ES-I3 (cell line): Measurements from ENCODE around the gene SLC22A17.

ENCODE experiments used
- H3K36me3 ChIP-seq: 2 replicates; pipeline ENCODE4 v1.6.1; 2013; ENCODE audit warnings: mild to moderate bottlenecking, low read length, control low read depth, moderate library complexity; ENCODE audit not compliant: insufficient read depth
- H3K4me1 ChIP-seq: 2 replicates; pipeline ENCODE4 v1.6.1; 2013; ENCODE audit warnings: mild to moderate bottlenecking, control low read depth, low read length; ENCODE audit not compliant: insufficient read depth
- H3K9ac ChIP-seq: 2 replicates; pipeline ENCODE4 v1.6.1; 2013; ENCODE audit warnings: low read depth, mild to moderate bottlenecking, low read length, moderate library complexity
- H3K9me3 ChIP-seq: 2 replicates; pipeline ENCODE4 v1.6.1; 2013; ENCODE audit warnings: mild to moderate bottlenecking, low read length, moderate library complexity; ENCODE audit not compliant: control insufficient read depth, insufficient read depth

SLC22A17 gene

GRCh38 chr14:23302290-23303225, 50.1 kb downstream of the SLC22A17 start, which contains the start of gene PPP1R3E:
Gene PPP1R3E, minus strand, starts transcription at chr14:23302859. Its CDS starts 283 bp downstream, at chr14:23302576.
- no peaks in the 10 kb centered on the region; the same call in 1 of the 2 replicates for H3K4me1 ChIP-seq
- H3K9me3 ChIP-seq = no peaks in the 10 kb centered on the region
- H3K9ac ChIP-seq = peak within 1 kb of the TSS; percentile 74; the same call in 1 of the 2 replicates
- no peaks in the 10 kb centered on the region for H3K36me3 ChIP-seq

DNA sequence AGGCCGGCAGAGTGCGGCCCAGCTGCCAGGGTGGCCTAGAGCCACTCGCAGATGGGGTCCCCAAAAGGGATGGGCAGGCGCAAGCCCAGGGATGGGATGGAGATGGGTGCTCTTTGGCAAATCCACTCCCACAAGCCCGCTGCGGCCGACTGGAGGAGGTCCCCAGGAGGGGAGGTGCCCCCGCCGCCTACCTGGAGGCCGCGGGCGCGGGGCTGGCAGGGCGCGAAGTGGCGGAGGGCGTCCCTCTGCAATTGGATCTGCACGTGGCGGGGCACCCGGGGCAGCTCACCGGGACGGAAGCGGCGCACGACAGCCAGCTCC, 50.8 kb downstream of the SLC22A17 start:
- Histone ChIP-seq H3K4me1 (no peaks in the 10 kb centered on the region; the same call in 1 of the 2 replicates), H3K9me3 (no peaks in the 10 kb centered on the region), H3K9ac (peak overlapping the region; percentile 74; the same call in 1 of the 2 replicates), H3K36me3 (no peaks in the 10 kb centered on the region)

- no peaks in the 10 kb centered on the region for H3K36me3 ChIP-seq
- no peaks in the 10 kb centered on the region; the same call in 1 of the 2 replicates for H3K4me1 ChIP-seq
- H3K9me3 ChIP-seq = no peaks in the 10 kb centered on the region
- peak overlapping the region; percentile 74 for H3K9ac ChIP-seq
Measured at GRCh38 chr14:23301288-23301968, 51.3 kb downstream of the SLC22A17 start.

GRCh38 chr14:23300687-23301223, 51.9 kb downstream of the SLC22A17 start:
- Histone ChIP-seq H3K9me3 (no peaks in the 10 kb centered on the region), H3K4me1 (no peaks in the 10 kb centered on the region; the same call in 1 of the 2 replicates), H3K36me3 (no peaks in the 10 kb centered on the region), H3K9ac (peak overlapping the region; percentile 47)

DNA sequence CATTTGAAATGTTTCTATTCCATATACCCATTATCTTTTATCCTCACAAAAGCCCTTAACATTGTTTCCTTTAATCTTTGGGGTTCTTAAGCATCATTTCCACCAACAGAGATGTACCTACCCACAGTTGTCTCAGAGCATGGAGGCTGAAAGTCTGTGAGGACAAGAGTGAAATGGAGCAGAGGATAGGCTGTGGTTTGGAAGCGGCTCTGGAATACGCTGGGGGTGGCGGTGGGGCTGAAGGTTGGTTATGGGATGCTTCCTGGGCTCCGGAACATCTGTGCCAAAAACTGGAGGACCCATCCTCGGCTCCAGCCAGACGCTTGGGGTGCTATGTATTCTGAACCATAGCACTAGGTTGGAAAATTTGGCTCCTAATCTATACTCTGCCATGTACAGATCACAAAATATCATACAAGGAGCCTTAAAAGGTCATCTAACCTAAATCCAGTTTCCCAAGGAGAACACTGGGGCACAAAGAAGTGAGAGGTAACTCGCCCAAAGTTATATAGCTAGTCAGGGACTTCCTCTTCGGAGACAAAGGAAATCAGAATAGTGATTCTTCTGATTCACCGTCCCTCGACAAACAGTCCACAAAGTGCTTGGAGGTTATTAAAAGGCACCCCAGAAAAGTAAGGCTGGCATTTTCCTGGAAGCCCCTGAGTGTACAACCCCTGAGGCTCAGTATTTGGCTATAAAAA, 52.6 kb downstream of the SLC22A17 start:
- Histone ChIP-seq H3K9me3 (no peaks in the 10 kb centered on the region), H3K9ac (peak overlapping the region; percentile 47; the same call in 1 of the 2 replicates), H3K4me1 (no peaks in the 10 kb centered on the region; the same call in 1 of the 2 replicates), H3K36me3 (no peaks in the 10 kb centered on the region)

DNA sequence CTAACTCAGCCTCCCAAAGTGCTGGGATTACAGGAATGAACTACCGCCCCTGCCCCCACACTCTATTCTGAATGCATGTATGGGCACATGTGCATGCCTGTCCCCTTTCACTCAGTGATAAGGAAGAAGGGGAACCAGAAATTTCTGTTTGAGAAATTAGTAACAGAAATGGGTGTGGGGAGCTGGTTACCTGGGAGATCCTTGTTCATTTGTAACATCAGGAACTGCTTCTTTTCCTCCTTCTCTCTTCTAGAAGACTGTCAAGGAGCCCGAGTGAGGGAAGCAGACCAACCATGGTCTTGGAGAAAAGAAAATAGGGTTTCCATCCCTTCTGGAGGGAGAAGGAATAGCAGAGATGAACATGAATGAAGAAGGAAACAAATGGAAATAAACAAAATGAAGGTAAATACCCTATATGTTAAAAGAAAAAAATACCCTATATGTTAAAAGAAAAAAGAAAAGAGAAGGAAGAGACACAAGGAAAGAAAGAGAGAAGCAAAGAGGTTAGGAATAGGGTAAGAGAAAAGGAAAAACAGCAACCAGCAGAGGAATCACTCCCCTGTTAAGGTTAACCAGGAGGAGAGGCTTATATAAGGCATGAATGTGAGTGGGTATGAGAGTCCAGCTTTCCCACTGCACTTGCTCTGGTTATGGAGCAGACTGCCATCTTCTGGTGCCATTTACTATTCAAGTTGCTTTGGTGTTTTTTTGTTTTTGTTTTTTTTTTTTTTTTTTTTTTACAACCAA, 53.3 kb downstream of the SLC22A17 start:
- Histone ChIP-seq H3K9me3 (no peaks in the 10 kb centered on the region), H3K9ac (no peak overlapping the region), H3K36me3 (no peaks in the 10 kb centered on the region), H3K4me1 (no peaks in the 10 kb centered on the region; the same call in 1 of the 2 replicates)

DNA sequence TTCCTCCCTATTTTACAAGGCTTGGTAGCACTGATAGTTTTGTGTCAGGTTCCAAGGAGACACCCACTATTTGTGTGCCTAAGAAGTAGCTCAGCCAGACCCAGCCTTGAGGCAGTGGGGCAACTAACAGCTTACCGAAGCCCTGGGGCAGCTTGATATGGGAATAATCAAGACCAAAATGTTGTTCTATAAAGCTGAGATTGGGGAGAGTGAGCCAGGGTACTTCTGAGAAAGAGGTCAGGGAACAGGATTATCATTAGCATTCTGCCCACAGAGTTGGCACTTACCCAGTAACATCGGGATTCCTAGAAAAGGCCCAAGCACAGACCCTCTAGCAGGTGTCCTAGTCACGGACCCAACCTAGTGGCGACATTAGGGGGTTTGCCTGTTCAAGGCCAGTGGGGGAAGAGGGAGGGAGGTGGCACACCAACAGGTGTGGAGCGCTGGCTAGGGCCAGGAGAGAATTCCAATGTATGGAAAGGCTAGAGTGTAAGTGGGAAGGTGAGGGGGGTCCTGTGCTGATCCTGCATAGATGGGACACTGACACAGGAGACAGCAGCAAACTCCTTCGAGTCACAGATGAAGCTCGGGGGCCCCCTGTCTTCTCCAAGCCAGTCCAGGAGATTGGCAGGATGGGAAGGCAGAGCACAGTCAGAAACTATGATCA, 54.9 kb downstream of the SLC22A17 start:
- Histone ChIP-seq H3K36me3 (no peaks in the 10 kb centered on the region), H3K9ac (no peak overlapping the region), H3K4me1 (no peaks in the 10 kb centered on the region; the same call in 1 of the 2 replicates), H3K9me3 (no peaks in the 10 kb centered on the region)

DNA sequence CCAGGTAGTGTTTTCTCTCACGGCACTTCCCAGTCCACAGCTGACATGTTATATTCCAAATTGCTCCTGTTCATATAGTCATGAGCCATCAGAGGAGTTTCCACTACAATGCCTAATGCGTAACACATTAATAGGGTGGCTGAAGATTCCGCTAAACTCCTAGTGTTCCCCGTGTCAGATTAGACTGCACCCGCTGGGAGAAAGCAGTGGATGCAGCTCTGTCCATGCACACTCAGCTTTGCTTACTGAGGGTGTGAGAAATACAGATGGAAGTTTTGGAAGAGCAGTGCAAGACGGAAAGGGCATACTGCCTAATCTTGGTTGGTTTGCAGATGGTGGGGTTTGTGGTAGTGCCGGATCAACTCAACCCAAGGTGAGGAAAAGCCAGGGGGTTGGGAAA, 55.6 kb downstream of the SLC22A17 start:
- Histone ChIP-seq H3K4me1 (no peaks in the 10 kb centered on the region; the same call in 1 of the 2 replicates), H3K9ac (no peak overlapping the region), H3K9me3 (no peaks in the 10 kb centered on the region), H3K36me3 (no peaks in the 10 kb centered on the region)
